Thyroid gland (tissue), 4 donors: ENCODE data around the gene IL6ST. TPM values are rescaled to one million over a fixed set of nuclear protein-coding genes. Genes with fewer than 3 reads are reported as not detected.
A peak's percentile ranks its signal among the peaks of the same experiment; 100 is the strongest.
"Not testable (repeated sequence)": the region's sequence is repeated elsewhere in the genome, so short reads cannot be mapped to it uniquely, and the experiment has no call there.

Experiments
- DNase-seq, 2 donors: peaks; one replicate each; pipeline ENCODE4 v3.0.0-alpha.2; 2019
- H3K27ac ChIP-seq, 3 donors: fragments of 200-600 bp; sonication (generic); 1 replicate in 2 of 3; 2 replicates in 1 of 3; pipeline ENCODE4 v1.5.1; 2016 to 2019; ENCODE audit warnings: mild to moderate bottlenecking in 1 of 3, moderate library complexity in 1 of 3
- H3K27me3 ChIP-seq: fragments of 200-600 bp; sonication (generic); one replicate; pipeline ENCODE4 v1.5.1; 2019
- H3K36me3 ChIP-seq, 2 donors: fragments of 200-600 bp; sonication (generic); one replicate each; pipeline ENCODE4 v1.5.1; 2016 to 2019
- H3K4me1 ChIP-seq, 2 donors: fragments of 200-600 bp; sonication (generic); one replicate each; pipeline ENCODE4 v1.5.1; 2017 to 2019
- H3K4me3 ChIP-seq, 3 donors: fragments of 200-600 bp; sonication (generic); replicated peaks in 1 of 3; 1 replicate in 2 of 3; 2 replicates in 1 of 3; pipeline ENCODE4 v1.5.1; 2016; ENCODE audit warnings: mild to moderate bottlenecking in 1 of 3
- H3K9me3 ChIP-seq: fragments of 200-600 bp; sonication (generic); one replicate; pipeline ENCODE4 v1.5.1; 2017
- POLR2A ChIP-seq, 2 donors: fragments of 450-650 bp; IDR thresholded peaks; one replicate each; pipeline ENCODE4 v1.6.1; 2017; ENCODE audit warnings: antibody characterized with exemption in 2 of 2, mild to moderate bottlenecking in 2 of 2, moderate library complexity in 1 of 2
- WGBS, 2 donors: methylation state at CpG; one replicate each; pipeline ENCODE4 v1.1.5; 2017; 5-methylcytosine and 5-hydroxymethylcytosine counted together
- intact Hi-C: fragments of 100-400 bp; cut with DNase I; formaldehyde crosslinking; loops from one replicate; pipeline ENCODE4 v1.15.1; 2023
- total RNA-seq, 4 donors: library from RNA; depleted of rRNA; stranded (reverse); fragments of >200 nt; gene quantifications; one replicate each; pipeline ENCODE4 v1.2.3, GENCODE V29; 2016
- TF ChIP-seq, protein P1 (sequence below), 6 experiments: fragments of 200-600 bp in 3 of 6; fragments of 450-650 bp in 3 of 6; sonication (generic) in 3 of 6; IDR thresholded peaks; one replicate each; pipeline ENCODE4 v1.5.1; 2016 to 2019; ENCODE audit warnings: antibody characterized with exemption in 6 of 6, mild to moderate bottlenecking in 2 of 6, inconsistent platforms in 1 of 6, moderate library complexity in 1 of 6

IL6ST gene
- total RNA-seq, 4 donors from 2014 or later = 280 to 550 (median 359) TPM

GRCh38 chr5:55965525-55965924 is 29.2 kb downstream of the IL6ST start:
- Histone ChIP-seq H3K9me3 (no peaks in the 10 kb centered on the region), H3K36me3 (peaks cover 8 to 11% of the 10 kb centered on the region in 2 donors), H3K4me3 (no peak overlapping the region), H3K27me3 (no peaks in the 10 kb centered on the region), H3K4me1 (peaks cover 7% of the 10 kb centered on the region in 2 donors), H3K27ac (no peak overlapping the region)
- intact Hi-C loops = no loop called here
- TF ChIP-seq, protein P1, sequence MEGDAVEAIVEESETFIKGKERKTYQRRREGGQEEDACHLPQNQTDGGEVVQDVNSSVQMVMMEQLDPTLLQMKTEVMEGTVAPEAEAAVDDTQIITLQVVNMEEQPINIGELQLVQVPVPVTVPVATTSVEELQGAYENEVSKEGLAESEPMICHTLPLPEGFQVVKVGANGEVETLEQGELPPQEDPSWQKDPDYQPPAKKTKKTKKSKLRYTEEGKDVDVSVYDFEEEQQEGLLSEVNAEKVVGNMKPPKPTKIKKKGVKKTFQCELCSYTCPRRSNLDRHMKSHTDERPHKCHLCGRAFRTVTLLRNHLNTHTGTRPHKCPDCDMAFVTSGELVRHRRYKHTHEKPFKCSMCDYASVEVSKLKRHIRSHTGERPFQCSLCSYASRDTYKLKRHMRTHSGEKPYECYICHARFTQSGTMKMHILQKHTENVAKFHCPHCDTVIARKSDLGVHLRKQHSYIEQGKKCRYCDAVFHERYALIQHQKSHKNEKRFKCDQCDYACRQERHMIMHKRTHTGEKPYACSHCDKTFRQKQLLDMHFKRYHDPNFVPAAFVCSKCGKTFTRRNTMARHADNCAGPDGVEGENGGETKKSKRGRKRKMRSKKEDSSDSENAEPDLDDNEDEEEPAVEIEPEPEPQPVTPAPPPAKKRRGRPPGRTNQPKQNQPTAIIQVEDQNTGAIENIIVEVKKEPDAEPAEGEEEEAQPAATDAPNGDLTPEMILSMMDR (IDR thresholded peaks at IDR 0.05) = no peak
- TF ChIP-seq POLR2A (IDR thresholded peaks at IDR 0.05) = no peak
- 30% methylated on average over 6 of the region's 6 CpGs for WGBS, 2 donors
- DNase-seq = peak; percentile 38 to 42

GRCh38 chr5:55960779-55961178 is 34.0 kb downstream of the IL6ST start:
- WGBS, 2 donors = 95 to 98% methylated on average over 7 of the region's 7 CpGs
- H3K27ac ChIP-seq = no peak overlapping the region
- no peak overlapping the region for H3K4me3 ChIP-seq
- TF ChIP-seq, protein P1 (IDR thresholded peaks at IDR 0.05) = no peak
- no peak for TF ChIP-seq POLR2A (IDR thresholded peaks at IDR 0.05)
- H3K9me3 ChIP-seq = no peaks in the 10 kb centered on the region
- intact Hi-C loops = no loop called here
- H3K36me3 ChIP-seq = peaks cover 23 to 34% of the 10 kb centered on the region in 2 donors
- H3K4me1 ChIP-seq = peaks cover 3 to 7% of the 10 kb centered on the region in 2 donors
- no peak for DNase-seq
- no peaks in the 10 kb centered on the region for H3K27me3 ChIP-seq

DNA sequence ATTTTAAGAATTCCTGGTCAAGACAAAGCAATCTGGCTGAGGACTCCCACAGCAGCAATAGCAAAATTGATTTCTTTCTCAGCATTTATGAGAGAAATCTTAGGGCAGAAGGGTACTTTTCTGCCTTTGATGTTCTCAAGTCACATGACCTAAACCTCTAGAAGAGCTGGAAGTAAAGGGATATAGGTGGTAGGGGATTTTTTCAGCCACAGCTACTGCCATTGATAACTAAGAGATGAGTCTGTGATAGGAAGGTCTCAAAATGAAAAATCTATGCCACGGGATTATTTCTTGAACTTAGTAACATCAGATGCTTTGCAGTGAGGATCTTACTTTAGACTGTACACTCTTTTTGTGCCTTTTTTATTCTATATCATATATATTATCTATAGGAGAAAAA is 35.6 kb downstream of the IL6ST start:
- peaks cover 0 to 3% of the 10 kb centered on the region in 2 donors for H3K4me1 ChIP-seq
- 88 to 91% methylated on average over 1 of the region's 1 CpG for WGBS, 2 donors
- no peaks in the 10 kb centered on the region for H3K27me3 ChIP-seq
- no peak for TF ChIP-seq POLR2A (IDR thresholded peaks at IDR 0.05)
- TF ChIP-seq, protein P1 (IDR thresholded peaks at IDR 0.05) = no peak
- H3K4me3 ChIP-seq = no peak overlapping the region
- H3K36me3 ChIP-seq = peaks cover 37 to 50% of the 10 kb centered on the region in 2 donors
- intact Hi-C loops = no loop called here
- no peak overlapping the region for H3K27ac ChIP-seq
- H3K9me3 ChIP-seq = no peaks in the 10 kb centered on the region
- DNase-seq = no peak

- H3K27me3 ChIP-seq, H3K27ac ChIP-seq, H3K4me3 ChIP-seq, H3K4me1 ChIP-seq, DNase-seq, H3K9me3 ChIP-seq, intact Hi-C loops: not testable (repeated sequence)
- WGBS, 2 donors = 94 to 95% methylated on average over 4 of the region's 4 CpGs
- peaks cover 22 to 31% of the 10 kb centered on the region in 2 donors for H3K36me3 ChIP-seq
Observed at GRCh38 chr5:55941154-55941553, 53.6 kb downstream of the IL6ST start.

DNA sequence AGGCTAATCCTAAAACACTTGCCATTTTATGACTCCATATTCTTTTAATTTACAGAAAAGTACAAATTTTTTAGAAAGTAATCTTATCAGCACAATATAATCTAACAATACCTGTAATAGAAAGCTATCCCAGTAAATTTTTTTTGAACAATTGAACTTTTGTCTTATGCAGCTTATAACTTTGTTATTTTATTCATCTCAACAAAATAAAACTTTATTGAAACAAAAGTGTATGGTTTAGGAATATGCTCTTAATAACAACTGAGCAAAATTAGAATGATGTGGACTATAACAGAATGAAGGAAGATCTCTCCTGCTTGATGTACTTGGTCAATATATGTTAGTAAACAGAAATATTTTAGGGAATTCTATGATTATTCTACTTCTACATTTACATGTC is 57.2 kb downstream of the IL6ST start:
- peaks cover 11 to 22% of the 10 kb centered on the region in 2 donors for H3K36me3 ChIP-seq
- H3K9me3 ChIP-seq, intact Hi-C loops, DNase-seq, H3K27ac ChIP-seq, H3K4me1 ChIP-seq, H3K27me3 ChIP-seq, H3K4me3 ChIP-seq: not testable (repeated sequence)

- Histone ChIP-seq H3K27ac (no peak overlapping the region), H3K9me3 (no peaks in the 10 kb centered on the region), H3K4me3 (no peak overlapping the region), H3K36me3 (peaks cover 9 to 12% of the 10 kb centered on the region in 2 donors), H3K27me3 (no peaks in the 10 kb centered on the region), H3K4me1 (no peaks in the 10 kb centered on the region)
- DNase-seq = peak; percentile 66 to 77
- WGBS, 2 donors = 37 to 42% methylated on average over 3 of the region's 3 CpGs
- intact Hi-C loops = no loop called here
- no peak for TF ChIP-seq POLR2A (IDR thresholded peaks at IDR 0.05)
- TF ChIP-seq, protein P1 (IDR thresholded peaks at IDR 0.05) = peak; percentile 32 to 73 (median 58)
Observed at GRCh38 chr5:55936100-55936693, 58.6 kb downstream of the IL6ST start.
